Measurements from ENCODE around the gene PEX14. TPM values are rescaled to one million over a fixed set of nuclear protein-coding genes. Genes with fewer than 3 reads are reported as not detected.

Gene PEX14
- total RNA-seq, 1 donor from 2014 or later: 23.6 TPM

GRCh38 chr1:10515301-10515975 lies 40.7 kb downstream of the PEX14 start:
- intact Hi-C loops (cut with micrococcal nuclease): no loop called here

DNA sequence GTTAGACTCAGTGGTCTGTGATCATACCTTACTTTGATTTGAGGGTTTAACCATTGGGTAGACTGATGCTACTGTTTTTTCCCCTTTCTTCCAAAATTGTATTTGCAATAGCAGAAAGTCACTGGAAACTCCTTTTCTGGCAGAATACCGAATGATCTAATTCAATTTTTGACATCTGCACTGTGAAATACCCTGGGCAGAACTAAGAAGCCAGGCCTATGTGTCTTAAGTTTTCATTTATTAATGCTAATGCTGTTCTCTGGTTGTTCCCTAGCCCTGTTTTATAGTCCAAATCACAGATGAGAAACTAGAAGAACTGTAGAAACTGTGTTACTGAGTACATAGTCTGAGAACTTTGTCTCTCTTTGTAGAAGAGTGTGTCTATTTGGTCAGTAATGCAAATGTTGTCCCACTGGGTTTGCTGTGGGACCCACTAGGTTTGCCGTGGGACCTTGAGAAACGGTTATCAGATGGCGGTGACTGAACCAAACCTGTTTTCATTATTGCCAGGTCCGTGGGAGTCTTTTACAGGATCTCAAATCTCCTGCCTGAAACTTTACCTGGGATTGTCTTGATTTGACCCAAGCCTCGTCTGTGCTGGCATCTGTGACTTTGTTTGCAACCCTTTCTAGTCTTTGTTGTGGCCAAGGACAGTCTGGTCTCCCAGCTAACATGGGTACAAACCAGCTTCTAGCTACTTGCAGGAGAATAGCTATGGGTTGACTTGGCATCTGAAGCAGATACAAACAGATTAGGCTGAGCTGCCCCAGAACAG lies 41.4 kb downstream of the PEX14 start:
- intact Hi-C loops (cut with micrococcal nuclease): no loop called here

- intact Hi-C loops (cut with micrococcal nuclease): no loop called here
These were observed 42.4 kb downstream of the PEX14 start for GRCh38 chr1:10516925-10517676.

DNA sequence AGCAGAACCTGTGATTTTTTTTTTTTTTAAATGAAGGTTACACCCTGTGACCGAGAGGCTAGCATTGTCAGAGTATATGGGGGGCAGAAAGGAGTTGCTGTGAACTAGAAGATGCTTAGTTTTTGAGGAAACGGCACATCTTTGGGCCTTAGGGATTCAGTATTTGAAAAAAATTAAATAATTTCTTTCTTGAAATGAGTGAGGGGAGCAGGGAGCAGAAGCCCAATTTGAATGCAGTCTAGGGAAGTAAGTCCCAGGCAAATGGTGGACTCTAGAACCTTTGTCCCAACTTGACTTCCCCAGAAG lies 42.9 kb downstream of the PEX14 start:
- intact Hi-C loops (cut with micrococcal nuclease): no loop called here

- intact Hi-C loops (cut with micrococcal nuclease): no loop called here
These were observed 44.3 kb downstream of the PEX14 start for GRCh38 chr1:10519016-10519417.

GRCh38 chr1:10520497-10520896 lies 45.7 kb downstream of the PEX14 start:
- intact Hi-C loops (cut with micrococcal nuclease): no loop called here

GRCh38 chr1:10520952-10521351 lies 46.2 kb downstream of the PEX14 start:
- intact Hi-C loops (cut with micrococcal nuclease): no loop called here

GRCh38 chr1:10521537-10522157 lies 46.9 kb downstream of the PEX14 start:
- intact Hi-C loops (cut with micrococcal nuclease): no loop called here

GRCh38 chr1:10522322-10522860 lies 47.6 kb downstream of the PEX14 start:
- intact Hi-C loops (cut with micrococcal nuclease): no loop called here

DNA sequence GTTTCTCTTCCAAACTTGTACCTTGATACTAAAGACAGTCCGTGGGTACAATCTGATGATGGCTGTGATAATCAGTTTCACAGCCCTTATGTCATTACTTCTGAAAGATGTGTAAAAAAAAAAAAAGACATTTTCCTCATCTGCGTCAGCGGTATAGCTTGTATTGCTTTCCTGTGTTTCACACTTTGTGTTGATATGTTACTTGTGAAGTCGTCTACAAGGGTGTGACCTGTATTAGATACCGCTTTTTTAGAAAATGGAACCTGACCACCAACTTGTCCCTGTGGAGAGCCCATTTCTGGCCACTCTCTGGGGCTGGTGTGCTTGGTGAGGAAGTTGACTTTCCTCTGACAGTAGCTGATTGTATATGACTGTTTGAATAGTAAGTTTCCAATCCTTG lies 50.5 kb downstream of the PEX14 start:
- intact Hi-C loops (cut with micrococcal nuclease): no loop called here

- intact Hi-C loops (cut with micrococcal nuclease): no loop called here
These were observed 53.6 kb downstream of the PEX14 start for GRCh38 chr1:10528066-10529014.

DNA sequence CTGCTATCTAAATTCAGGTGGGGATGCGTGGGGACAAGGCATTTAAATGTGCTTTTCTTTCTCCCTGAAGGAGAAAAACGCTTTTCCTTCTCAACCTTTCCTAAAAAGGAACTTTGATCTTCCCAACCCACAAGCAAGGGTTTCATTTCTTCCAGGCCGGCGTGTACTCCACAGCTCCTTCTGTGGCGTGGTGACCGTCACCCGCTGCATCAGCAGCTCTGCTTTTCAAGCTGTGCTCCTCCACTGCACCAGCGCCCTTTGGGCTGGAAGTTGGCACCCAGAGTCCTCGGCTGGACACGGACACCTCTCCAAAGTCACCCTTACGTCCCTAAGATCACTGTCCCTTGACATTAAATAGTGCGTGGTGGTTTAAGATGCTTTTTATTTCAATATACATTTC lies 54.3 kb downstream of the PEX14 start:
- intact Hi-C loops (cut with micrococcal nuclease): no loop called here

GRCh38 chr1:10529765-10530164 lies 55.0 kb downstream of the PEX14 start:
- intact Hi-C loops (cut with micrococcal nuclease): no loop called here

DNA sequence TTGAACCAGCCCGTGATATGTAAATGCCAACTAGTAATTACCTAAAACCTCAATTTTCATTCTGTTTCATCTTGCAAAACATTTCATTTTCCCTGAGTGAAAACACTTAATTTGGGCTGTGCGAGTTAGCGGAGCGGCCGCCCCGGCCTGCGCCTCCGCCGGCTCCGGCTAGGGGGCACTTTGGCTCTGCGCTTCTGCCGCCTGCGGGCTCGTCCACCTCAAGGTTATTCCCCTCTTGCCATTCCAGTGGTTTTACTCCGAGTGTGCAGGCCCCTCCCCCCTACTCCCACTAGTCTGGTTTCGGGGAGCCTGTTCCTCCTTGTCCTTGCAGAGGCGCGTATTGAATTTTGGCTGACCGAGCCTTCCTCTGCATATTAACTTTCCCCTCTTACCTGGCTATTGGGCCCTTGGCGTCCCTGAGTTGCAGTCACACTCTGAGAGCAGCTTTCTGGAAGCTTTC lies 55.6 kb downstream of the PEX14 start:
- intact Hi-C loops (cut with micrococcal nuclease): no loop called here

- intact Hi-C loops (cut with micrococcal nuclease): no loop called here
These were observed 56.2 kb downstream of the PEX14 start for GRCh38 chr1:10530756-10531495.

GRCh38 chr1:10532362-10532761 lies 57.6 kb downstream of the PEX14 start:
- intact Hi-C loops (cut with micrococcal nuclease): no loop called here

DNA sequence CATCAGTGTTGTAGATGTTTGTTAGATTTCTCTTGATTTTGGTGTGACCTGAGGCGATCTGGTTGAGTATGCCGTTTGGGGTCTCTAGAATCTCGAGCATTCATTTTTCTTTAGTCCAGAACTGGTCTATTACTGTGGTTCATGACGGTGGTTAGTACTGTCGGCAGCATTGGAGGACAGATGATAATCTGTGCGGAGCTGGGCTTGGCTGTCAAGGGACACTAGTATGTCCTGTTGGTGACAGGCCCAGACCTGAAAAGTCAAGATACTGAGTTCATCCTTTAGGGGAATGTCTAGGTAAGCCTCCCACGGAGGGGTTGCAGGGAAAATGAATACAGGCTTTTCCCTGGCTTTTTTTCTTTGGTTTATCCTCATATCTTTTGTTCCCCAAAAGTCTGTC lies 59.8 kb downstream of the PEX14 start:
- intact Hi-C loops (cut with micrococcal nuclease): no loop called here

GRCh38 chr1:10536133-10536770 lies 61.5 kb downstream of the PEX14 start:
- intact Hi-C loops (cut with micrococcal nuclease): no loop called here

- intact Hi-C loops (cut with micrococcal nuclease): no loop called here
These were observed 62.5 kb downstream of the PEX14 start for GRCh38 chr1:10537082-10537766.
